Fibroblast of lung (primary cell): ENCODE results near the gene EFCAB8.

Source experiments
- EZH2 ChIP-seq: IDR thresholded peaks from 2 replicates; pipeline ENCODE4 v1.5.1; 2012; ENCODE audit warnings: low read length, control low read depth, mild to moderate bottlenecking; ENCODE audit errors: missing control alignments
- TF ChIP-seq, protein P1 (sequence below), 2 donors: IDR thresholded peaks in 1 of 2; conservative IDR thresholded peaks in 1 of 2; 1 replicate in 1 of 2; 2 replicates in 1 of 2; pipeline ENCODE4 v1.5.1; 2011 to 2012; ENCODE audit warnings: low read length in 2 of 2, control low read depth in 1 of 2, inconsistent platforms in 1 of 2, low read depth in 1 of 2, mild to moderate bottlenecking in 1 of 2

DNA sequence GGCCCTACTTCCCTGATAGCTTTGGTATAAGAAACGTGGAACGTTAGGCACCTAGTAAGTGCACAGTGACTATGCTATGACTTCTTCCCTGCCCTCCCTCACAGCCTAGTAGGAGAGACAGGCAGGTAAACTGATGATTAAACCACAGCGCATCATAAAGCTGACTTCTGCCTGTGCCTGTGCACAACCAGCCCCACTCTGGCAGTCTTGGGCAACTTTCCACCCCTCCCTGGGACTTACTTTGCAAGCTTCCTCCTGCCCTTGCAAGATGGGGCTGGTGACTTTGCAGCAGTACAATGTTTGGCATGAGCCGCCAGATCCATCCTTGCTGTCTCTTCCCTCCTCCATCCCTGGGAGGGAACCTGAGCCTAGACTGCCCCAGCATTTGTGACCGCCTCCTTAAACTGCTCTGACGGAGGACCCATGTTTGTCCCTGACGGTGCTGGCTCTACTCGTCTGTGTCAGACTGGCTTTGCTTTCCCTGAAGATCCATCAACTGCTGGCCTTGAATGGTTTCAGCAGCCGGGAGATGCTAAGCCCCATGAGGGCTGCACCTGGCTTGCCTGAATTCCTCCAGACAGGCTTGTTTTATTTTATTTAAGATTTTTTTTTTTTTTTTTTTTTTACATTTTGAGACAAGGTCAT is 36.1 kb downstream of the EFCAB8 start:
- TF ChIP-seq, protein P1, sequence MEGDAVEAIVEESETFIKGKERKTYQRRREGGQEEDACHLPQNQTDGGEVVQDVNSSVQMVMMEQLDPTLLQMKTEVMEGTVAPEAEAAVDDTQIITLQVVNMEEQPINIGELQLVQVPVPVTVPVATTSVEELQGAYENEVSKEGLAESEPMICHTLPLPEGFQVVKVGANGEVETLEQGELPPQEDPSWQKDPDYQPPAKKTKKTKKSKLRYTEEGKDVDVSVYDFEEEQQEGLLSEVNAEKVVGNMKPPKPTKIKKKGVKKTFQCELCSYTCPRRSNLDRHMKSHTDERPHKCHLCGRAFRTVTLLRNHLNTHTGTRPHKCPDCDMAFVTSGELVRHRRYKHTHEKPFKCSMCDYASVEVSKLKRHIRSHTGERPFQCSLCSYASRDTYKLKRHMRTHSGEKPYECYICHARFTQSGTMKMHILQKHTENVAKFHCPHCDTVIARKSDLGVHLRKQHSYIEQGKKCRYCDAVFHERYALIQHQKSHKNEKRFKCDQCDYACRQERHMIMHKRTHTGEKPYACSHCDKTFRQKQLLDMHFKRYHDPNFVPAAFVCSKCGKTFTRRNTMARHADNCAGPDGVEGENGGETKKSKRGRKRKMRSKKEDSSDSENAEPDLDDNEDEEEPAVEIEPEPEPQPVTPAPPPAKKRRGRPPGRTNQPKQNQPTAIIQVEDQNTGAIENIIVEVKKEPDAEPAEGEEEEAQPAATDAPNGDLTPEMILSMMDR (conservative IDR thresholded peaks at IDR 0.05 in 1 of 2, IDR thresholded peaks at IDR 0.05 in 1 of 2; ENCODE audit: low read depth in 1 of 2, low read length in 2 of 2): no peak
- TF ChIP-seq EZH2: no peak
